HG02840 (cell line): ENCODE data around the gene PLA2G4A.
A peak's percentile ranks its signal among the peaks of the same experiment; 100 is the strongest.

Experiments
- ATAC-seq: cut with Tn5 transposase; IDR thresholded peaks from one replicate; pipeline ENCODE4 v1.9.1; 2021; ENCODE audit warnings: mild to moderate bottlenecking, moderate library complexity, moderate number of reproducible peaks; ENCODE audit not compliant: unreplicated experiment, low FRiP score

PLA2G4A gene

DNA sequence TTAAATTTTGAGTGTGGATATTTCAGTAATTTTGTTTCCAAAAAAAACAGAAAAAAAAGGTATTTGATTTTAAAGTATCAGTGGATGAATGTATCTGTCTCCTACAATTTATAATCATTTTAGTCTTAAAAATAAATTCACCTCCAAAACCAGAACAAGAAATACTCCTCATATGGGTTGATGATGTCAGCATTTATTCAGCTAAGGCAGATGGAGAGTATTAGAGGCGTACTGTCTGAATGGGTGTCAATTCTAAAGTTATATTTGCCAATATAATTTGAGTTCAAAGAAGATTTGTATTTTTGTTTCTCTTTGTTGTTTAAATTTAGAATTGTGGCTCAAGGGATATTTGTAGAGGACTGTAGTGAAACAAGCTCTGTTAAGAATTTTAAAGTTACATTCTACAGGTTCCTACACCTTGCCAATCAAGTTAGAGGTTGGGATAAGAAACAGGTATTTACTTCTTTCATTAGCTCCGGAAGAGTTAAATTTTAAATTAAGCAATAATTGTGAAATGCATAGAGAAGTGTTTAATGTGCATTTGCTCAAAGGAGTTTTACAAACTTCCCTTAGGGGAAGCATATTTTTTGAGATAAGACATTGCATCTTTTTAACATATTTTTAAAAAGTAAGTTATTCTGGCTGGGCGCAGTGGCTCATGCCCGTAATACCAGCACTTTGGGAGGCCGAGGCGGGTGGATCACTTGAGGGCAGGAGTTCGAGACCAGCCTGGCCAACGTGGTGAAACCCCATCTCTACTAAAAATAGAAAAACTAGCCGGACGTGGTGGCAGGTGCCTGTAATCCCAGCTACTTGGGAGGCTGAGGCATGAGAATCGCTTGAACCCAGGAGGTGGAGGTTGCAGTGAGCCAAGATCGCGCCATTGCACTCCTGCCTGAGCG is 1.2 kb downstream of the PLA2G4A start:
- ATAC-seq, result no peak

DNA sequence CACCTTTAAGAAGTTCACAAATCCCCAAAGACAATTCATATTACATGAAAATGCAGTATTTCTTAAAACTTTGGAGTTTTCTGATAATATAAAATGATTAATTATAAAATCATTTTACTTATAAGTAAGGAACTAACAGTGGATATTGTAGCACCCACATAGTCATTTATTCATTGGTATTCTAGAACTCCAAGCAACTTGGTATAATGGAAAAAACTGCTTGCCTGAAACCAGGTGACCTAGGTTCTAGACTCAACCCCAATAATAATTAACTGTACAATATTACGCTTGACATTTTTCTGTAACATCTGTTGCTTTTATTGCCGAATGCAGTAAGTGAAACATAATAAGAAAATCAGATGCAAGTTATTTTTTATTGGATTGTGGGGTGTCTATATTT is 2.4 kb downstream of the PLA2G4A start:
- ATAC-seq, result no peak

DNA sequence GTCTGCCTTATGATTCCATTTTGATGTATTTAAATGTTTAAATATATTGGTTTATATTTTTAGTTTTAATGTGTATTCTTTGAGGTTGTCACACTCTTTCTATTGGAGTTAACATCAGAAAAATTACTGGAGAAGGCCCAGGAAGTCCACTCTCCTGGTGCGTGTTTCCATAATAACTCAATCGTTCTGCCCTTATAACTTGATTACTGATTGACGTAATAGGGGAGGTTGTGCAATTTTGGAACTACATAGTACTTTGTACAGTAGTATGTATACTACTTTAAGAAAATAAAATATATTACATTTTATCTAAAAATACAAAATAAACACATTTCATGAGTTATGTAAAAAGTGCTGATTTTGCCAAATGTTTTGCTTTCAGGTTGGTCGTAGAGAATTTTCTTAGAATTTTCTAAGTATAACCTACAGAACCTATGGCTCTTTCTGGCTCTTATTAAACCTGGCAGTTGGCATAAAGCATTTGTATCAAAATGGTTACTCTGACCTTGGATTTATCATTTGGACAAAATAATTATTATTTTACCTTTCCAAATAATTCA is 5.7 kb downstream of the PLA2G4A start:
- ATAC-seq, result no peak

DNA sequence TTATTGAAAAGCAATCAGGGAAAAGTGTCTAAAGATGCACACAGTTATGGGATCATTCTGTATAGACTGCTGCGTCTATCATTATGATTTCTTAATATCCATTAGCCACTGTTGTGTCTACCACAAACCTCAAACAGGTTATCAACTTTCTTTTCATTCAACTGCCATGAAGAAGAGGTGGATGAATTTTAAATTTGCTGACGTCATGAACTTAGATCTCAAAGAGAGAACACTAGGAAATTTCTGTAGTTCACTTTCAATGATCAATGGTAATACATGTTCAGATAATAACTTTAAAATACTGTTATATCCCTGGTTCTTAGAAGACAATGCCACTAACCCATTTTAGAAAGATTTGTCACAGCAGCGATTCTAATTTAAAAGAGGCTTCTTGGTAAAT is 6.7 kb downstream of the PLA2G4A start:
- no peak for ATAC-seq

DNA sequence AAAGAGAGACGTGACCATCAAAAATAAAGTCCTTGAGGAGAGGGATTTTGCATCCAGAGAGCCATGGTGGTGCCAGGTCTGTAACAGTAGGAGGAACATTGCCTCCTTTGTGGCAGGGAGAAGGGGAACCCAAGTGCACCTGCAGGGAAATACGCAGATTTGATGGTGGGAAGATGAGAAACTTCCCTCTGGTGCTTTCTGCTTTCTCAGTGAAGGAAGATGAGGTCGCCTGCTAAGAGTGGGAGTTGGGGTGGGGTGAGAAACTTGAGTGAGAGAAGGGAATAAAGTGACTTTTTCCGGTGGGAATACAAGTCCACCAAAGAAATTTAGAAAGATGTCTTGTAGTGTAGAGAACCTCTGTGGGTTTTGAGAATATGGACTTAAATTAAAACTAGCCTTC is 9.1 kb downstream of the PLA2G4A start:
- no peak for ATAC-seq

DNA sequence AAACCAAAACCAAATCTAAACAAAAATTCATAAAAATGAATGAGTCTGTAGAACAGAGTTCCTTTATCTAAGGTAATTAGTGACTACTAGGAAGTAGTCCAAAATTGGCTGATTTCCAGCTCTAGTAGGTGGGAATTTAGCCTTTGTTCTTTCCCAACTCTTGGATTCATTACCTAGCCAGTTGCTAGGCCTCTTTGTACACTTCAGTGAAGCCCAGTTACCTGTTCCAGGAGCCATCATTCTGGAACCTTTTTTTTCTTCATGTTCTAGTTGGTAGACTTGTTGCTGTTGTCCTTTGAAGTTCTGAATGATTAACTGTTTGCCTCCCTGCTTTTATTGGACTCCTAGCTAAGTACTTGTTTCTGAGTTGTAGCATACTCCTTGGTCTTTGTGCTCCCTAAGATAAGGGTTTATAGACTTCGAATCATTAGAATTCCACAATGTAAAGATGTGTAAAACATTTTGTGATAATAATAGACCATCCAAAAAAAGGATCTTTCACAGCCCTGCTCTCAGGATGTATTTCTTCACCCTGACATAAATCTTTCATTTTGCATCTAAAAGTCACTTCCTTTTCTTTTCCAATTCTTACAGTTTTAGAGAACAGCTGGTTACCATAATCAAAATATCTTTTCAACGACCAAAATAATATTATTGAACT is 9.8 kb downstream of the PLA2G4A start:
- no peak for ATAC-seq

DNA sequence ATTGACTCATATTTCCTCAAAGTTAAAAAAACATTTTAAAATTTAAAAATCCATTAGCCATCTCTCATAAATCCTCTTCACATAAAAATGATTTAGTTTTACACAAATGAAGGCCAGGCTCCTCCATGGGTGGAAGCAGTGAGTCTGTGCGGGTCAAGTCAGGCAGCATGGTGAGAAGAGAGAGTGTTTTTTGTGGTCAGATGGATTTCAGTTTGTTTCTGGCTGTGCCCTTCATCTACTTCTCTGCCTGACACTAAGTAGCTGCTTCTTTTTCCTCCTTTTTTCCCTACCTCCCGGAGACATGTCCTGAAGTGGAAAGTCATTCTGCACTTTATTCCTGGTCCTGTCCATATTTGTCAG is 10.3 kb downstream of the PLA2G4A start:
- no peak for ATAC-seq

DNA sequence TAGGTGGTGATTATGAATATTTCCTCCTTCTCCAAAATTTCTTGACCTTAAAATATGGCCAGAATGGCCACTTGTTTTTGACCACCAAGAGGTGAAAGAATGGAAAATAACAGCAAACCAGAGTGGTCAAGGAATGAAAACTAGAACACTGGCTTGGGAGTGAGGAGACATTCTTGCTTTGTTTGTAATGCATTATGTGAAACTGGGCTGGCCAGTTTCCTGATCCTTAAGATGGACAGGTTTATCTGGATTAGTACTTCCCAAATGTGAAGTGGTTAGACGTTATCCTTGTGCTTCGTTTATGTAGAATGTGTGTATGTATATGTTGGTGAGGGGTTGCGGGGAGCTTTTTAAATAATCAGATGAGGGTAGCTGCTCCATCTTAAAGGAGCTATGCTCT is 12.8 kb downstream of the PLA2G4A start:
- no peak for ATAC-seq

DNA sequence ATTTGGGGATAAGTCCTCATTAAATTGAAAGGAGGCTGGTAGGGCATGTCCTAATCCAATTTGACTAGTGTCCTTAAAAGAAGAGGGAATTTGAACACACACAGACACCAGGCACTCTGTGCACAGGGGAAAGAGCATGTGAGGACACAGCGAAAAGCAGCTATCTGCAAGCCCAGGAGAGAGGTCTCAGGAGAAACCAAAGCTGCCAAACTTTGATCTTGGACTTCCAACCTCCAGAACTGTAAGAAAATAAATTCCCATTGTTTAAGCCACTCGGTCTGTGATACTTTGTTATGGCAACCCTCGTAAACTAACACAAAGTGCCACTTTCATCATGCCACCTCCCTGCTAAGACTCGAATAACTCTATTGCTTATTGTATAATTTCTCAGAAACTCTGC is 13.8 kb downstream of the PLA2G4A start:
- no peak for ATAC-seq

DNA sequence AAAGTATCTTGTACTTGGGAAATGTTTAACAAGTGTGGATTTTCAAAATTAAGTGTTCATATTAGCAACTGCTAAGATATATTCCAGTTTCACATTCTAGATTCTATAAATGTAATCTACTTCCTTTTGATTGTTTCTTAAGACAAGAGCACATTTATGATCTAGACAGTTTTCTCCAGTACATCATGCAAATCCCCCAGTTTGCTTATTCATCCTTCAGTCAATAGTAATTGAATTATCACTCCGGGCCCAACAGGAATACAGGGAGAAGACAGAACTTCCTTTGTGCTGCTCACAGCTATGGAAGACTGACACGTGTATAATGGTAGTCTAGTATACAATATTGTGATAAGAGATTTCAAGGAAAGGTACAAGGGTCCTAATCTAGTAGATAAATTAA is 14.5 kb downstream of the PLA2G4A start:
- ATAC-seq, result no peak

DNA sequence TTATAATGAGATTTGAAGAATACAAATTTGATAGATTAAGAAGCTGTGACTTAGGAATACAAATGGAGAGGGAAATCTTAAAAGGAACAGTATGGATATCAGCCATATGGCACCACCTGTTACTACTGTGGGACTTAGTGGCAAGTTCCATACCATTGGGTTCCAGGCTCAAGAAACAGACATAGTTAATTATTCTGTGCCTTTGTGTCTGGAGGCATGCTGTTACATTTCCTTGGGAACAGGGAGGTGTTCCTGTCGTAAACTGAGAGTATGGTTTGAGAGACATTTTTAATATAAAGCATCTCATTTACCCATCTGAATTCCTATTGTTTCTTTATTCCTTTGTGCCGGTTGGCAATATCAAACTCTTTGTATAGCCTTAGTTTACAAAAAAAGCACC is 15.2 kb downstream of the PLA2G4A start:
- ATAC-seq, result no peak

DNA sequence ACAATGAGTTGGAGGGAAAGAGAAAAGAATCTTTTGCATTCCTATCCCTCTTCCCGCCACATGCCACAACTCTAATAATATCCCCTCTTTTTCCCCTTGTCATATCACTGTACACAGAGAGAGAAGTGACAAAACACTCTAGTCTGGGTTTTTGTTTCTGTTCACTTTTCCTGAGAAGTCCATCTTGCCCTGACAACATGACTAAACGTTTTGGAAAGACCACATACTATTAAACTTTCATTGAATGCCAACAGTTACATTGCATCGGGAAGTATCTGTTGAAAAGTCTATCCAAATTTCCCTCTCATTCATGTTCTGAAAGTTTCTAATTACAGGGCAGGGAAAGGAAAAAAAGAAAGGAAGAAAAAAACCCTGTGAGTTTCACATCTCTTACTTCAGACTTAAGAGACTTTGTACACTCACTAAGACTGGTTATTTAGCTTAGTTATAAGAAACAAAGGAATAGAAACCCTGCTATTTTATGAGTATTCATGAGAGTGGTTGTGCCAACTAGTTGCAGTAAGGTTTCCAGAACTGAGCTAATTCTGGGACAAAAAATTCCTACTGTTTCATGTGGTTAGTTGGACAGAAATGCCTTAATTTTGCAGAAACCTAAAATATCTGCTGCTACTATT is 16.9 kb downstream of the PLA2G4A start:
- no peak for ATAC-seq

DNA sequence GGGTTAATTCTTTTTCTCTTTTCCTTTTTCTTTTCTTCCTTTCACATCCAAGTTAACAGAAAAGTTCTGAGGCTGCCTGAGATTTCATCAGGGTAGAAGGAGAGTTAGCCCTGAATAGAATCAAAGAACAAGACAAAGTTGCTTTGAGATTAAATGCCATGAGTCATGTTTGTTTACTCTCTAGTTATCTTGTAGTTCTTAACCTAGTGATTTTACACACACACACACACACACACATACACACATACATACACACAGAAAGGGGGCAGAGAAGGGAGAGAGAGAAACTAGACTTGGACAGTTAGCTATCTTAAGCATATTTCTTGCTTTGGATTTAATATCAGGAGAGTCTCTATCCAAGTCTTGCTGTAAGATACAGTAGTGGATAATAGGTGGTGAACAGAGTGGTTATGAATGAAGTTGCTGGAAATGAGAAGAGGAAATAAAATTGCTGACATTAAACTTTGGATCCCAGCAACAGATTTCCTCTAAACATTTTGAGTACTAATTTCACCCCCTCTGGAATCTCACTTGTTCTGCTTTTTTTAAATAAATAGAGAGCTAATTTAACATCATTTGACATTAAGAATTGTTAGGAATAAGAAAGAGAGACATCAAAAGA is 19.9 kb downstream of the PLA2G4A start:
- no peak for ATAC-seq

DNA sequence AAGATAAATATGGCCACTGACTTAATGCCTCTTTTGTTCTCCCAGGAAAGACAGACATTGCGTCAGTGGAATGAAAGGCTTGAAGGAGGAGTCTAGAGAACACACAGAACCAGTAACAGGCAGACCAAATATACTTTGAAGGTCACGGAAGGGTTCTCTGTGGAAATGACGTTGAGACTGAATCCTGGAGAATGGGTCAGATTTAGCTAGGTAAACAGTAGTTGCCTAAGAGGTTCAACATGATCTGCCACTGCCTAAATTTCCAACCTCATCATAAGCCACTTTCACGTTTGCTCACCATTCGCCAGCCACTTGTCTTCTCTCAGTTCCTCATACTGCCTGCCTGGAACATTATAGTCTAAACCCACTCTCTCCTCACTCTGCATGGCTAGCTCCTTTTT is 20.5 kb downstream of the PLA2G4A start:
- ATAC-seq, result peak; percentile 97

DNA sequence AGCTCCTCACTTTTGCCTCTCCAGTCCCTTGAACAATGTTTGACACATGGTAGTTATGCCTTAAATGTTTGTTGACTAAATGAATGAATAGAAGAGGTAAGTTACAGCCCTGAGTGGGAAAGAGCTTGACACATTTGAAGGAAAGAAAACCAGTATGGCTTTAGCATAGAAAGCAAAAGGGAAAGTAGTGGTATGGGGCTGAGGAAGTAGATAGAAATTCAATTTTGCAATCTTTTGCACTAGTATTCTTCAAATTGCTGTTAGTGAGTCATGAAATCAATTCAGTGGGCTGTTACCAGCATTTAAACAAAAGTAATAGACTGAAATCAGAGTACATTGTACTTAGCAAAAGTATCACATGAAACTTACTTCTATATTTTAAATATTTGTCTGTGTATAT is 21.1 kb downstream of the PLA2G4A start:
- no peak for ATAC-seq

DNA sequence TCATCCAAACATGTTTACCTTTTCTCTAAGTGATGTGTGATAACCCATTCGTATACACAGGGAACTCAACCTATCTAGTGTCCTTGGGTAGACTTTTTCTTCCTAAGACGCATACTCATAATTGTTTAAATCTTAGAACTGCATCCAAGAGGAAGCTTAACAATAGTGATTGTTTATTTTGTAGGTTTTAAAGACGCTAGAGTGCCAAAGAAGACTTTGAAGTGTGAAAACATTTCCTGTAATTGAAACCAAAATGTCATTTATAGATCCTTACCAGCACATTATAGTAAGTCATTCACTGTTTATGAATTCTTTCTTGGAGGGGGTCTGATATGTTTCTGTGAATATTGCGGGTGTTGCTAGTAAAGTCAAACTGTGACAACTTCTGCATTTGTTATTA is 25.4 kb downstream of the PLA2G4A start:
- no peak for ATAC-seq

DNA sequence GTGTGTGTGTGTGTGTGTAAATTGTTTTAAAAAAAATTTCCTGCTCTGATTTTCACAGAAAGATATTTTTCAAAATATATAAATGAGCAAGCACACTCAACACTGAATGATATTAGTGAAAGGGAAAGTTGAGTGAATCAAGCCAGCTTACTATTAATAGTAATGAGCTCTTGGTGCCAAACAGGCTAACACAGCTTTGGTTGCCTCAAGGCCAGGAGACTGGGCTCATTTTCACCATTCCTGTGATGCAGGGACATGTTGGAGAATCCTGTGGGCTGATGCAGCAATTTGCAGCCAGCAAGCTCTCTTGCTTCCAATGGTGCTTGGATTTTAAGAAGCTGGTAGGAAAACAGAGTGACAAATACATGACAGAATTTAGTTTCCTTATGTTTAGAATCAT is 30.2 kb downstream of the PLA2G4A start:
- ATAC-seq, result no peak

DNA sequence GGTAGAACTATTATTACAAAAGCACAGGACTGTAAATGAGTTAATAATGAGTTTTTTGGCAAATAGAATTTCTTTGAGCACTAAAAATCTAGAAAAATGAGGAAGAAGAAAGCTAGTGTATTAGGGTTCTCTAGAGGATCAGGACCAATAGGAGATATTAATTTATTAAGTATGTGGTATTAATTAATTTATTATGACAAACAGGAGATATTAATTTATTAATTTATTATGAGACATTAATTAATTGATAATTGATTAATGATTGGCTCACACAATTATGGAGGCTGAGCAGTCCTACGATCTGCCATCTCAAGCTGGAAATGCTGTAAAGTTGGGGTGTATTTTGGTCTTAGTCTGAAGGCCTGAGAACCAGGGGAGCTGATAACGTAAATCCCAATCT is 31.2 kb downstream of the PLA2G4A start:
- ATAC-seq, result no peak

DNA sequence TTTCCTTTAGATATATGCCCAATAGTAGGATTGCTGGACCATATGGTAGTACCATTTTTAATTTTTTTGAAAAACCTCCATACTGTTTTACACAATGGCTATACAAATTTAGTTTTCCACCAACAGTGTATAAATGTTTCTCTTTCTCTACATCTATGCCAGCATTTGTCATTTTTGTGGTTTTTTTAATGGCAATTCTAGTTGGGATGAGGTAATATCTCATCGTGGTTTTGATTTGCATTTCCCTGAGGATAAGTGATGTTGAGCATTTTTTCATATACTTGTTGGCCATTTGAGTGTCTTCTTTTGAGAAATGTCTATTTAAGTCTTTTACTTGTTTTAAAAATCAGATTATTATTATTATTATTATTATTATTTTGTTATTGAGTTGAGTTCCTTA is 35.5 kb downstream of the PLA2G4A start:
- no peak for ATAC-seq

DNA sequence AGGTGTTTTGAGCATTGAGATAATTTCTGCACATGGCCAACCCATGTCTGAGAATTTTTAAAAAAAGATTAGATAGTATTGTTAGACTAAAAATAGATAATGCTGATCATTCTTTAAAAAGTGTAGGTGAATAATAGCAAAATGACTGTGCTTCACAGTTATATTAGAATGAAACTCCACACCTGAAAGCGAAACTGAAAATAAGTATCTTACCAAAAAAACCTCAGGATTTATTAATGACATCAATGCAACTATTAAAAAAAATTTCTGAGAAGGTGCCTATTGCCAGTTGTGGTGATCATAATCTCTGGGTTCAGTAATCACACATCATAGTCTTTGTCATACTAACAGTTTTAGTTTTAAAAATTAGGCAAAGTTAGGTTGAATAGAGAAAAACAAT is 36.5 kb downstream of the PLA2G4A start:
- peak; percentile 82 for ATAC-seq

DNA sequence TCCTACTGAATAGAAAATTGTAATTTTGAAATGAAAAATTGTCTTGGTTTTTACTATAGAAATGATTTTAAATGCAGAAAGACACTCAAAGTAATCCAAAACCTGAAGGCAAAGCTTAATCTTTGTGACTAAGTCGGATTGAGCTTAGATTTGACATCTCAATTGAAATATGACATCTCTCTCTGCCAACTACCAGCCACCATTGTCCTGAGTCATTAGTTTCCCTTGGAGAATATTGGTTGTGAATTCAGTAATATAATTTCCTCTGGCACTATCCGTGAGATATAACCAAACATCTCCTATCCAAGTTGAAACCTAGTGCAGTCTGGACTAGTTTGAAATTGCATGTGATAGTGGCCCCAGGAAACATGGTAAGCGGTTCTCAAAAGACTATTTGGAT is 37.1 kb downstream of the PLA2G4A start:
- no peak for ATAC-seq
